H1 (cell line): Measurements from ENCODE around the gene KLHL7. TPM values are rescaled to one million over a fixed set of nuclear protein-coding genes. Genes with fewer than 3 reads are reported as not detected.

Experiments
- CREB1 ChIP-seq: IDR thresholded peaks from 2 replicates; pipeline ENCODE4 v1.6.1; 2012; ENCODE audit warnings: inconsistent platforms
- SIN3A ChIP-seq, 2 experiments: IDR thresholded peaks in 1 of 2; conservative IDR thresholded peaks in 1 of 2; 2 replicates each; pipeline ENCODE4 v1.6.1; 2011 to 2012; ENCODE audit warnings: low read length in 2 of 2, improper control_type of control experiment in 1 of 2, low read depth in 1 of 2, mild to moderate bottlenecking in 1 of 2
- polyA plus RNA-seq, 7 experiments: library from polyadenylated mRNA; depleted of rRNA in 3 of 7; stranded (reverse) in 5 of 7; unstranded in 2 of 7; fragments of >200 nt in 5 of 7; fragments of 200-250 nt in 2 of 7; gene quantifications; 1 replicate in 5 of 7; 2 replicates in 1 of 7; 4 replicates in 1 of 7; pipeline versions ENCODE4 v1.2.1 to v1.2.3, GENCODE V29; 2011 to 2013; ENCODE audit warnings: missing spikeins in 2 of 7, mixed read lengths in 2 of 7
- total RNA-seq: library from RNA; stranded (reverse); fragmentation: NEBNext Ultra II Directional; extraction: Animal tissue kit (Norgen Biotek cat#: 25700); gene quantifications from 2 replicates; pipeline ENCODE4 v1.2.1, GENCODE V29; 2021

The KLHL7 gene
- total and polyA plus RNA-seq, 2 of the 8 experiments (the other 6 are each of a cell fraction or from before 2014, with no cell fraction given): 65.3 to 115 TPM

DNA sequence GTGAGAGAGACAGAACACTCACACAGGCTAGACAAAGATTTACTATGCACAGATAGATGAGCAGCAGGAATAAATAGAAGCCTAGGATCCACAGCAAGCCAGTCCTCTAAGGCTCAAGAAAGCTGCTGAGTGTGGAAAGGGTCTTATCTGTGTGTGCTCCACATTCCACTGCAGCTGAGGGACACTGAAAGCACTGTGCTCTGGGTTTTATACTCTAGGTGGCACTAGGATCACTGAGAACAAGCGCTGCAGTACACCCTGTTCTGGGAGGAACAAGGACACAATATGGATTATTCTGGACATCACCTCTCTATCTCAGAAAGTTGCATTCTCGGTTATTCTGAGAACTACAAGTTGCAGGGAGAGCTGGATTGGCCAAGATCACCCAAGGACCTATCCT is 4.9 kb upstream of the KLHL7 start (continued):
- TF ChIP-seq CREB1: no peak
- TF ChIP-seq SIN3A (conservative IDR thresholded peaks at IDR 0.05 in 1 of 2, IDR thresholded peaks at IDR 0.05 in 1 of 2; ENCODE audit: low read depth in 1 of 2, low read length in 2 of 2): no peak
